HG02938 (cell line): Measurements from ENCODE around the gene RILPL2.
"Not testable (repeated sequence)": the region's sequence is repeated elsewhere in the genome, so short reads cannot be mapped to it uniquely, and the experiment has no call there.

Experiments used
- ATAC-seq: cut with Tn5 transposase; IDR thresholded peaks from one replicate; pipeline ENCODE4 v1.9.1; 2021; ENCODE audit warnings: mild to moderate bottlenecking, moderate library complexity; ENCODE audit not compliant: unreplicated experiment

RILPL2 gene, protein sequence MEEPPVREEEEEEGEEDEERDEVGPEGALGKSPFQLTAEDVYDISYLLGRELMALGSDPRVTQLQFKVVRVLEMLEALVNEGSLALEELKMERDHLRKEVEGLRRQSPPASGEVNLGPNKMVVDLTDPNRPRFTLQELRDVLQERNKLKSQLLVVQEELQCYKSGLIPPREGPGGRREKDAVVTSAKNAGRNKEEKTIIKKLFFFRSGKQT

DNA sequence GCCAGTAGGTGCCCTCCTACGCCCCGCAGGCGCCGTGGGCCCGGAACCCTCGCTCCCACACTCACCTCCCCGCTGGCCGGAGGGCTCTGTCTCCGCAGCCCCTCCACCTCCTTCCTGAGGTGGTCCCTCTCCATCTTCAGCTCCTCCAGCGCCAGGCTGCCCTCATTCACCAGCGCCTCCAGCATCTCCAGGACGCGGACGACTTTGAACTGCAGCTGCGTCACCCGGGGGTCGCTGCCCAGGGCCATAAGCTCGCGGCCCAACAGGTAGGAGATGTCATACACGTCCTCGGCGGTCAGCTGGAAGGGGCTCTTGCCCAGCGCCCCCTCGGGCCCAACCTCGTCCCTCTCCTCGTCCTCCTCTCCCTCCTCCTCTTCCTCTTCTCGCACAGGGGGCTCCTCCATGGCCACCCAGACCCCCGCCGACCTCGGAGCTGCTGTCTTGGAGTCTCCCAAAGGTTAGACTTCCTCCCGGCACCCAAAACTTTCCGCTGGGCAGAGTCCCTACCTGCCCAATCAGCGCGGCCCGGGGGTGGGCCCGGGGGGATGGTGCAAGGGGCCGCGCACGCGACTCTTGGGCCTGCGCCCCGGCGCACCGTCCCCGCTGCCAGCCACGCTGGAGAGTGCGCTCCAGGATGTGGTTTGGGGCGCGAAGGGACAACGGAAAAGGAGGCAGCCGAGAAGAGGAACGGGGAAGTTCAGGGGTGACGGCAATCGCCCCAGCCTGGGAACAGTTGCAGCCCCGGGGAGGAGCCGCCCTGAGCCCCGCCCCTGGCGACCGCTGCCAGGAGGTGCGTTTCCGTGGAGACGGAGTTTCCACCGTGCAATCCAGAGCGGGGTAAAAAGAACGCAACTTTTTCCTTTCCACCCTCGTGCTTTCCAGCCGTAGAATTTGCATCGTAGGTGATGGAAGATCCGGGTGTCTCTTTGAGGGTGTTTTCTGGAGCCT, at the start of gene RILPL2:
RILPL2 (minus strand) TSS at position 668 of the 948 bp plus-strand sequence; CDS start at position 404, 264 bp downstream.
- peak; percentile 67 for ATAC-seq

- no peak for ATAC-seq
Observed at GRCh38 chr12:123485756-123486155, 49.3 kb upstream of the RILPL2 start.

DNA sequence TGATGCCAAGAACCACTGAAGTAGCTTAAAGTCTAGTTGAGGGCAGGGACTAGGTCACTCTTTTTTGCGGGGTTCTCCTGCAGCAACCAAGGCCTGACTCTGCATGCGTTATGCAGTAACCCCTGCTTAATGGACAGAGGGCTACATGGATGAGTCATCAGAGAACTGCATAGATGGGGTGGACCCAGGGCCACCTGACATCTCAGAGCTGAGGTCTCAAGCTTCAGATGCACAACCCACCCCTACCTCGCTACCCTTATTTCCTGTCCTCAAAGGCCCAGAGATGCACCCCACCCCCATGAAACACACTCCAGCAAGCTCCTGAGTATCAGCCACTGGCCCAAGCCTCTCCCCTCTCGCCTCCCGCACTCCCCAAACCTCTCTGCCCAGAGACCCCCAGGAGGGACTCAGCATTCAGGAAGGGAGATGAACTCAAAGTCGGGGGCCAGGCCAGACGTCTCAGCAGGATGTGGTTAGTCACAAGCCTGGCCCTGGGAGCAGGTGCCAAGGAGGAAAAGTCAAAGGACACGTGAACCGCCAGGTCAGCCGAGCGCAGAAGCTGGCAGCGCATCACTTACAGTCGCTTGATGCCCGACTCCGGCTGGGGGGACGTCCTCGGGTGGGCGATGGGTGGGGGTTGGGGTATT, 47.2 kb upstream of the RILPL2 start:
- no peak for ATAC-seq

DNA sequence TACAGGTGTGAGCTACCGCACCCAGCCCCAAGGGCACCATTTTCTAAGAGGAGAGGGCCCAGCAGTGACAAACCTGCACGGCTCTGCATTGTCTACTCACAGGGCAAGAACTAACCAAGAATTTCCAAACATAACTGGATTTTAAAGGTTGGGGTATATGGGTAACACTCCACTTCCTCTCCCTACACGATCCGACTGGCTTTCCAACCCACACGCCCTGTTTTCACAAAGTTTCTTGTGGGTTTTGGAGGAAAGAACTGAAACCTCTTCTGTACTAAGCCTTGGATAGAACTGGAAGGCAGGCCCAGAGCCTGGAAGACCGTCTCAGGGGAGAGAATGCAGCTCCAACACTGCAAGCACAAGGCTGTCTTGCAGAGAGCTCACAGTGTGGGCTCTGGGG, 46.4 kb upstream of the RILPL2 start:
- ATAC-seq, result no peak

- ATAC-seq, result not testable (repeated sequence)
Observed at GRCh38 chr12:123481251-123481650, 44.8 kb upstream of the RILPL2 start.

DNA sequence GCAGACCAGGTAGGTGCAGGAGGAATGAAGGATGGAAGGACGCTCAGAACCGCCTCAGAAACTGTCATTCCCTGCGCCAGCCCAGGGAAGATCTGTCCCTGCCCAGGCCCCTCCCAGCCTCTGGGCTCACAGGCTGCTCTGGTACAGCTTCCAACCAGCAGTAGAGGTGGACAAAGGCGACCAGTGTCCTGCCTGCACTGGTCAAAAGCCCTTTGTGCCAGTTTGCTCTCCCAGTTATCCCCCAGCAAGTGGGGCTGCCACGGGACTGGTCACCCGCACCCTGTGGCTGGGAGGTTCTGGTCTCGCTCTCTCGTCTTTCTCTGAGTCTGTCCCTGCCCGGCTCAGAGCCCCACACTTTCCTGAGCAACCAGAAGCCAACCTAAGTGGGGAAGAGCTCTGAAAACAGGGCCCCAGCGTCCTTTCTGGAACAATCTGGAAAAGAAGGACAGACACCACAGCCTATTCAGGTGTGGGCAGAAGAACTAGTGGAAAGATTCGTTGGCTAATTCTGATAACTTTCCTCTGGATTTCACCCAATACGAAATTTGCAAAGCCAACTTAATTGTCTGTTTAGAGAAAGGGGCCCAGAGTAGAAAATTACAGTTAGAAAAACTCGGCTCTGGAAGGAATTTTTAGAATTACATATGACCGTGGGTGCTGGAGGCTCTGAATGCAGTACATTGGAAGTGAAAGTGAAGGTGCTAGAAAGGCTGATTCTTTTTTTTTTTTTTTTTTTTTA, 43.1 kb upstream of the RILPL2 start:
- ATAC-seq, result no peak

DNA sequence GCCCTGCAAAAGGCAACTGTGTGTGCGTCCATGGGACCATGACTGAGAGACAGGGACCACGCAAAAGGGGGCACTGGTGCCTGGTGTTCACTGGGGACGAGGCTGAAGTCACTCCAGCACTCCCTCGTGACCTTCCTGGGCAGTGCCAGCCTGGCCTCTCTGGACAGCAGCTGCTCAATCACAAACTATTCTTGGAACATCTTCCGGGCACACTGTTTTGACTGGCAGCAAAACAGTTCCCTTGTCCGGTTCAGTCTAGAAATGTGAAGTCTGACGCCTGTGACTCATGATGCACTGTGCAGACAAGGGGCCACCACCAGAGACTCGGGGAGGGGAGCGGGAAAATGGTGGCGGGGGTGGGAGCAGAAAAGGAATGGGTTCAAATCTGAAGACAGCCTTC, 42.3 kb upstream of the RILPL2 start:
- no peak for ATAC-seq

DNA sequence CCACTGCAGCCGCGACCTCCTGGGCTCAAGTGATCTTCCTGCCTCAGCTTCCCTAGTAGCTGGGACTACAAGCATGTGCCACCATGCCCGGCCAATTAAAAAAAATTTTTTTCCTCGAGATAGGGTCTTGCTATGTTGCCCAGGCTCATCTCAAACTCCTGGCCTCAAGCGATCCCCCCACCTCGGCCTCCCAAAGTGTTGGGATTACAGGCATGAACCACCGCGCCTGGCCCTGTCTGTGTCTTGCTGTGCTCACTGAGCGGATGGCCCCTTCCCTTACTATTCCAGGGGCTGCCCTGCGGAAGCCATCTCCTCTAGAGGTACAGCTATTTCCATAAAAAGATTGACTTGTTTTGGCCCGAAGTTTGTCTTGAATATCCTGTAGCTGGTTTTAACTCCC, 41.6 kb upstream of the RILPL2 start:
- ATAC-seq, result no peak

- ATAC-seq, result no peak
Observed at GRCh38 chr12:123475246-123475703, 38.8 kb upstream of the RILPL2 start.

- ATAC-seq, result no peak
Observed at GRCh38 chr12:123474485-123475245, 38.2 kb upstream of the RILPL2 start.

DNA sequence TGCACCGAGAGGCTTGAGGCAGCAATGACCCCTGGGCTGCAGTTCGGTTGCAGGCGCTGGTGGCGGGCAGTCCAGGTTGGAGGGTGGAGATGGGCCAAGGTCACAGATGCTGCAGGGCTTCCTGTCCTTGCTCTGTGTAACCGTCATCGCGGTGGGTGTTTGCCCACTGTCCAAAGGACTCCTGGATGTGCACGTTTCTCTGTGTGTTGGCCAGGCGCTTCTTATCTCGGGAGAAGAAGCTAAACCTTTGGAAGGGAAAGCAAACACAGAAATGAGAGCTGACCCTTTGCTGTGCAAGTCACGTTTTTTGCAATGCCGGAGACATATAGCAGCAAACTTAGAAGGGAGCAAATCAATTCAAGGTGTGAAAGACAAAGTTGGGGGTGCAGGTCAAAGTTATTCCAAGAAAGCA, 36.0 kb upstream of the RILPL2 start:
- no peak for ATAC-seq

DNA sequence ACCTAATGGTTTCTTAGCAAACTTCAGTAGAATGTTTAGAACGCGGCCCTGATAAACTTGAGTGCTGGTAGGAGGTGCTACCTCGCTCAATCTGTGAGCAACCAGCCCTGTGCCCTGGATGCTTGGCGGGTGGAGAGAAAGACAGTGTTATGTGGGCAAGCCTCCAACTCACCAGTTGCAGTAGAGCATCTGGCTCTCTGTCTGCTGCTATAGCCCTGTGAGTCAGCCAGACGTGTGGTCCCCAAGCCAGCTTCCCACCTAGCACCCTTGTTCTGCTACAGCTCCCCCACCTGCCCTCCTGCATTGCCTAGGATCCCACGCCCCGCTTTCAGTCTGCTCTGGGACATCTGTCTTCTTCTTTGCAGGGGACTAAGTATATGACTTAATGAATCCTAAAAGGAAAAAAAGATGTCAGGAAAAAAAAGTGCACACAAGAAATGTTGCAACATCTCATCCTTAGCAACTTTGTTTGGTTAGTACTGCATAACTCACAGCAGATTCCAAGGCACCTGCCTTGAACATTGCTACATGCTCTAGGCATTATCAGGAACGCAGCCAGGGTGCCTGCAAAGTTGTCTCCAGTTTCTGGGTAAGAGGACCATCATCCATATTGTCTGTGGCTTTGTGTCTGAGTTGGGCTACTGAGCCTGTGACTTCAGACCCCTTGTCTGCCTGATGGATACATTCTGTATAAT, 35.0 kb upstream of the RILPL2 start:
- no peak for ATAC-seq

DNA sequence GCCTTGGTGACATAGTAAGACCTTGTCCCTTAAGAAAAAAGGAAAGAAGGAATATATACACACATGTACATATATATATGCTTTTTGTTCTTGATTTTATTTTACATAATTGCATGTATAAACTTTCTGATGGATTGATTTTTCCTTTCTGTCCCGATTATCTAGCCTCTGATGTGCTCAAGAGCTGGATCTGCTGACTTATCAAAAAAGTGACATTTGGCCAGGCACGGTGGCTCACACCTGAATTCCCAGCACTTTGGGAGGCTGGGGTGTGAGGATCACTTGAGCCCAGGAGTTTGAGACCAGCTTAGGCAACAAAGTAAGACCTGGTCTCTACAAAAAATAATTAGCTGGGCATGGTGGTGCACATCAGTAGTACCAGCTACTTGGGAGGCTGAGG, 33.5 kb upstream of the RILPL2 start:
- ATAC-seq, result no peak

GRCh38 chr12:123468786-123469185, 32.3 kb upstream of the RILPL2 start:
- ATAC-seq, result peak; percentile 80

- no peak for ATAC-seq
Observed at GRCh38 chr12:123465084-123465483, 28.6 kb upstream of the RILPL2 start.

GRCh38 chr12:123463174-123463573, 26.7 kb upstream of the RILPL2 start:
- not testable (repeated sequence) for ATAC-seq

DNA sequence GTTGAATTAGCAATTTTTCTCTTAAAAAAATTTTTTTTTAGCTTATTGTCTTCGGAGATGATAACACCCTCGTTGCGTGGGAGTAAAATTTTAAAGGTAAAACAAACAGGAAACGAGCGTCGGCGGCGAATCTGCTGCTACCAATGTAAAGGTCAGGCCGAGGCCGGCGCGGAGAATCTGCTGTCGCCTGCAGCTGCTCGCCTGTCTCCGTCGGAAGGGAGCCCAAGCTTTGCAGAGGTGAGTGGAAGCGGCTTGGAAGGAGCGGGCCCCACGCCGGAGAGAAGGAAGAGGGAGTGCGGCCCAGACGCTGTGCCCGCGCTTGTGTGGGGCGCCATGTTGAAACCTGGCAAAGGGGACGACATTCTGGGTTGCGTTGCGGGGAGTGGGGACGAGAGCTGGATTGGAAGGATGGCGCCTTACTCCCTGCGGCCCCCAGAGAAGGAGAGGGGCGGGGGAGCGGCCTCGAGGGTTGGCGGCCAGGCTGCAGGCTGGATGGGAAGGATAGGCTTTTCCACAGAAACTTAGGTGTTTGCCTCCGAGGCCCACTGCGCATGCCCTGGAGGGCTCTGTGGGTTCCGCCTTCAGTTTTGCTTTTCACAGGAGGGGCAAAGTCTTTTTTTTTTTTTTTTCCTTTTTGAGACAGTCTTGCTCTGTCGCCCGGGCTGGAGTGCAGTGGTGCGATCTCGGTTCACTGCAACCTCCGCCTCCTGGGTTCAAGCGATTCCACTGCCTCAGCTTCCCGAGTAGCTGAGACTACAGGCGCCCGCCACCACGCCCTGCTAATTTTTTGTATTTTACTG, 21.7 kb upstream of the RILPL2 start, which contains the start of gene SNRNP35:
SNRNP35 (plus strand) TSS at position 160 of the 800 bp plus-strand sequence. CDS start 7,402 bp downstream, outside the sequence.
- peak; percentile 63 for ATAC-seq

- no peak for ATAC-seq
Observed at GRCh38 chr12:123453165-123453564, 16.7 kb upstream of the RILPL2 start.

GRCh38 chr12:123452276-123452550, 15.7 kb upstream of the RILPL2 start:
- not testable (repeated sequence) for ATAC-seq
